Measurements from ENCODE around the gene TPCN2.
A peak's percentile ranks its signal among the peaks of the same experiment; 100 is the strongest.

TPCN2 gene

GRCh38 chr11:69167916-69168691 is 119.4 kb downstream of the TPCN2 start:
- DNase-seq, result peak; percentile 30

GRCh38 chr11:69169479-69169878 is 120.7 kb downstream of the TPCN2 start:
- no peak for DNase-seq

- DNase-seq, result no peak
Measured at GRCh38 chr11:69170704-69171103, 122.0 kb downstream of the TPCN2 start.

DNA sequence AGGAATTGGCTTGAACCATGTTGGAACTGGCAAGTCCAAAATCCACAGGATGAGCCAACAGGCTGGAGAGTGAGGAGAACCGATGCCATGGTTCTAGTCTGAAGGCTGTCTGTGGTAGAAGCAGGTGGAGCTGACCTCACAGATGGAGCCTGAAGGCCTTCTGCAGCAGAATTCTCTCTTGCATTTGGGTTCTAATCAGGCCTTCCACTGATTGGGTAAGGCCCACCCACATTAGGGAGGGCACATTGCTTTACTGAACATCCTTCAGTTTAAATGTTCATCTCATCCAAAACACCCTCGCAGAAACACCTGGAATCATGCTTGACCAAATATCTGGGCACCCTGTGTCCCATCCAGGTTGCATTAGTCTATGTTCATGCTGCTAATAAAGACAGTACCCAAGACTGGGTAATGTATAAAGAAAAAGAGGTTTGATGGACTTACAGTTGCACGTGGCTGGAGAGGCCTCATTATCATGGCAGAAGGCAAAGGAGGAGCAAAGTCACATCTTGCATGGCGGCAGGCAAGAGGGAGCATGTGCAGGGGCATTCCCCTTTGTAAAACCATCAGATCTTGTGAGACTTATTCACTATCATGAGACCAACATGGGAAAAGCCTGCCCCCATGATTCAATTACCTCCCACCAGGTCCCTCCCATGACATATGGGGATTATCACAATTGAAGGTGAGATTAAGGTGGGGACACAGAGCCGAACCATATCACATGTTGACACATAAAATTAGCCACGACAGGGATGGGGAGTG is 122.9 kb downstream of the TPCN2 start:
- DNase-seq, result no peak

DNA sequence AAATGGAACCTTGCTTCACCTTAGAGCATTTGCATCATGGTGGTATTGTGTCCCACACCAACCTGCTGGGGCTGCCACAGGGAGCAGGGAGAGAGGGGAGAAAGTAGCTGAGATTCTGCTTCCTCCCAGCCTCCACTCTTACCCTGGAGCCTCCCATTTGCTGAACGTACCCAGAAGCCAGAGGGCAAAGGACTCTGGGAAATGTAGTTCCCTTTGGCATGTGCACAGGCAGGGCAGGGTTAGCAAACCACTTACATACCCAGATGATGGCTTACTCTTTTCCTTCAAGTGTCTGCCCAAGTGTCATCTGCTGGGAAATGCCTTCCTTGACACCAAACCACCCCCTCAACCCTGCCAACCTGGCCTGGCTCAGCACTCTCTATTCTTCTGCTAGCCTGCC is 123.9 kb downstream of the TPCN2 start:
- DNase-seq, result no peak

DNA sequence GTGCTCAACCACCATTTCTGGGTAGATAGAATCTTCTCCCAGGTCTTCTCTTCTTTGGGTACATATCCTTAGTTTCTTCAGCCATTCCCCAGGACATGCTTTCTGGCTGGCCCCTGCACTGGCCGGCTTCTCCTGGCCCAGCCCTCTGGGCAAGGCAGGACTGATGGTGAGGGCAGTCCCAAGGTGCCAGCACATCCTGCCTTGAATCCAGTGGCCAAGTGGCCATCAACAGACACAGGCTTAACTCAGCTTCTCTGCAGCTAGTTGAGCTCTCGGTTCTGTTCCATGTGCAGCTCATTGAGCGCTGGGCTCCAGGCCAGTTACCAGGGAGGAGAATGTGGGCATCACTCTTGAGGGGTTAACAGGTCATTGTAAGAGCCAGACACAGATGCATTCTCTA is 124.6 kb downstream of the TPCN2 start:
- DNase-seq, result no peak

DNA sequence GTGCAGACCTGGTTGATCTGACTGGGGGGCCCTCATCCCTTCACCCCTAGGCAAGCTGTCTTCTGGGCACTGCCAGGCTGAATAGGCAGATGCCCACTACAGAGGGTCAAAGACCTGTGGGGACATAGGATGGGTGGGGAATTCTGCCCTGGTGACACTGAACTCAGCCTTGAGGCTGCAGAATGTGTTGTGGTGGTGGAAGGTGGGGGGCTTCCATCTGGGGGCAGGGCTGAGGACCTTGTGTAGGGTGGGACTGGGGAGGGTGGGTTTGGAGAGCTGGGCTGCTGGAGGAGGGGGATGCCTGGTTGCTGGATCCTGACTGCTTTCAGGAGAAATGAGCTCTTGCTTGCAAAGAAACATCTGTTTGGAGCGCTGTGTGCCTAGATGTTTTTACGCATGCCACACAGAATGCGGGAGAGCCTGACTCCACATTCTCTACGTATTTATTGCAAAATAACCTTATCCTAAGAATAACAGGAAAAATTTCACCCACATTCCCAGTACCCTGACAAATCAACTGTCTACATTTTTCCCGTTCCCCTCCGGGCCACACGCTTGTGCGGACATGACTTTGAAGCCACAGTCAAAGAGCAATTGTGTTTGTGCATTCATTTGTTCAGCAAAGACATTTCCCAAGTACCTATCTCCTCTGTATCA is 125.3 kb downstream of the TPCN2 start:
- peak; percentile 8 for DNase-seq

- no peak for DNase-seq
Measured at GRCh38 chr11:69174841-69175240, 126.1 kb downstream of the TPCN2 start.

DNA sequence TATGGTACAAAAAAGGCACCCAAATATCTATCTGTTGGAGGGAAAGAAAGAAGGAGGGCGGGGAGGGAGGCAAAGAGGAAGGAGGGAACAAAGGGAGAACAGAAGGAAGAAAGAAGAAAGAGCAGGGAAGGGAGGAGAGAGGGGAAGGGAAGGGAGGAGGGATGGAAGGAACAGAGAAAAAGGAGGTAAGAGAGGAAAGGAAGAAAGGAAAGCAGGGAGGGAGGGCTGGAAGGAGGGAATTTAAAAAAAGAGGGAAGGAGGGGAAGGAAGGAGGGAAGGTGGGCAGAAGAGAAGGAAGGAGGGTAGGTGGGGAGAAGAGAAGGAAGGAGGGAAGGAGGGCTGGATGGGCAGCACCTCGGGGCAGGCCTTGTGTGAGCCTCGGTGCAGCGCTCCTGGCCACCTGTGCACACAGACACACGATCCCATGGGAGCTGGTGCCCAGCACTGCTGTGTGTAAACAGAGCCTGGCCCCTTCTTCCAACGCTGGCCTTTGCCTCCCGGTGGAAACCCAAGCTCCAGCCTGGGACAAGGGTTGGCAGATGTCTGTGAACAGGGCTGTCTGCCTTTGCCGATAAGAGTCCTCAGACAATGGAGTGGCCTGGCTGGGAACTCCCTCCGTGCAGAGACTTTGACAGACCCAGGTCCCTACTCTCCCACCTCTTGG is 130.2 kb downstream of the TPCN2 start:
- no peak for DNase-seq

DNA sequence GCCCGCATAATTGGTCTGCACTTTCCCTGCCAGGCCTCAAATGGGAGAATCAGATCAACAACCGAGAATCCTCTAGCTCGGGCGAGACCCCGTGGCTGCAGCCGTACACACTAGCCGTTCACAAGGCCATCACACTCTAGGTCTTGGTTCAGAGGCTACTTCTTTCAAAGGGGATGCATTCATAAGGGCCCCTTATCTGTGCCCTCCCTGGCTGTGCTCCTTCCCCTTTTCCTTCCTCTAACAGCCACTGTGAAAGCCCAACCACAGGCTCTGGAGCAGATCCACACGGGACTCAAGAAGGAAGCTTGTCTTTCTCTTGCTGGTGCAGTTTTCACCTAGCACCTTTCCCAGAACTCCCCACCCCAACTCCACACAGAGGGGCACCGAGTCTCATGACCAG is 131.5 kb downstream of the TPCN2 start:
- DNase-seq, result no peak

GRCh38 chr11:69180726-69181125 is 132.0 kb downstream of the TPCN2 start:
- no peak for DNase-seq

- DNase-seq, result no peak
Measured at GRCh38 chr11:69183613-69184012, 134.9 kb downstream of the TPCN2 start.
